Brain pericyte (primary cell): Measurements from ENCODE around the gene LPO.

Source experiments
- DNase-seq: peaks from one replicate; pipeline ENCODE4 v3.0.0-alpha.2; 2012; ENCODE audit warnings: low read depth, low spot score

LPO gene

GRCh38 chr17:58238147-58238634 is at the start of gene LPO:
LPO (plus strand) TSS chr17:58238584; CDS start chr17:58242980, 4,396 bp downstream.
- no peak for DNase-seq

- DNase-seq: no peak
These were observed 48.8 kb upstream of the LPO start for GRCh38 chr17:58189436-58190146.

GRCh38 chr17:58191241-58191896 is 47.0 kb upstream of the LPO start:
- DNase-seq: no peak

GRCh38 chr17:58192612-58193011 is 45.8 kb upstream of the LPO start, which contains the start of gene EPX:
EPX (plus strand) TSS chr17:58192726; CDS start chr17:58192847, 121 bp downstream.
- no peak for DNase-seq

- no peak for DNase-seq
These were observed 44.6 kb upstream of the LPO start for GRCh38 chr17:58193641-58194255.

GRCh38 chr17:58195518-58196123 is 42.8 kb upstream of the LPO start:
- DNase-seq: no peak

GRCh38 chr17:58196610-58197009 is 41.8 kb upstream of the LPO start:
- no peak for DNase-seq

GRCh38 chr17:58200024-58200633 is 38.3 kb upstream of the LPO start:
- no peak for DNase-seq

- DNase-seq: no peak
These were observed 35.5 kb upstream of the LPO start for GRCh38 chr17:58202859-58203258.

GRCh38 chr17:58204796-58205195 is 33.6 kb upstream of the LPO start:
- DNase-seq: no peak

- no peak for DNase-seq
These were observed 32.4 kb upstream of the LPO start for GRCh38 chr17:58205936-58206335.

- no peak for DNase-seq
These were observed 30.9 kb upstream of the LPO start for GRCh38 chr17:58207451-58207850.

GRCh38 chr17:58208344-58208743 is 30.0 kb upstream of the LPO start:
- no peak for DNase-seq

GRCh38 chr17:58210922-58211321 is 27.5 kb upstream of the LPO start:
- no peak for DNase-seq

GRCh38 chr17:58215685-58216084 is 22.7 kb upstream of the LPO start:
- no peak for DNase-seq

GRCh38 chr17:58217766-58218165 is 20.6 kb upstream of the LPO start:
- DNase-seq: no peak

GRCh38 chr17:58219007-58219788 is 19.2 kb upstream of the LPO start, which contains the start of gene MKS1:
MKS1 (minus strand) TSS chr17:58219255; CDS start chr17:58219230, 25 bp downstream.
- DNase-seq: peak; percentile 71

GRCh38 chr17:58219789-58220183 is 18.6 kb upstream of the LPO start:
- no peak for DNase-seq

- no peak for DNase-seq
These were observed 14.1 kb upstream of the LPO start for GRCh38 chr17:58224315-58224714.

GRCh38 chr17:58227733-58228132 is 10.7 kb upstream of the LPO start:
- DNase-seq: no peak

GRCh38 chr17:58228679-58229078 is 9.7 kb upstream of the LPO start:
- DNase-seq: no peak
